ENCODE data around the gene ARGLU1.

Gene ARGLU1

GRCh38 chr13:106503272-106503671 lies 64.7 kb downstream of the ARGLU1 start:
- H4K8ac ChIP-seq (ENCODE audit: low read depth, low read length) = no peak overlapping the region
- H2BK5ac ChIP-seq (ENCODE audit: low read length) = no peak overlapping the region

GRCh38 chr13:106500445-106500844 lies 67.5 kb downstream of the ARGLU1 start:
- Histone ChIP-seq H2BK5ac (ENCODE audit: low read length) (no peak overlapping the region), H2AK5ac (ENCODE audit: low read depth, low read length) (no peak overlapping the region), H3K18ac (ENCODE audit: low read length) (no peak overlapping the region), H2AFZ (ENCODE audit: low read length) (no peak overlapping the region), H3K23ac (ENCODE audit: low read depth, low read length, poor library complexity) (no peak overlapping the region), H3K4me2 (ENCODE audit: insufficient read depth, low read length, poor library complexity, severe bottlenecking) (no peak overlapping the region), H2BK15ac (ENCODE audit: low read length) (no peak overlapping the region), H4K8ac (ENCODE audit: low read depth, low read length) (no peak overlapping the region), H3K36me3 (replicated peaks in 1 of 2; ENCODE audit: control insufficient read depth in 2 of 2, insufficient read depth in 2 of 2, low read length in 2 of 2) (peaks cover 12 to 99% of the 10 kb centered on the region in 2 donors), H3K9ac (ENCODE audit: low read depth, low read length, poor library complexity) (no peak overlapping the region), H2BK12ac (ENCODE audit: low read length) (no peak overlapping the region), H3K27ac (replicated peaks; ENCODE audit: low read length) (no peak overlapping the region), H3K14ac (ENCODE audit: low read length) (no peak overlapping the region), H3K4me3 (ENCODE audit: low read length in 2 of 2) (no peak overlapping the region), H3K4me1 (ENCODE audit: control insufficient read depth in 2 of 2, insufficient read depth in 1 of 2, low read depth in 1 of 2, low read length in 2 of 2) (peaks cover 4 to 28% of the 10 kb centered on the region in 2 donors), H3K4ac (ENCODE audit: low read length) (no peak overlapping the region), H3K79me1 (ENCODE audit: low read depth, low read length) (peaks cover 2% of the 10 kb centered on the region), H3K9me3 (replicated peaks in 1 of 2; ENCODE audit: control insufficient read depth in 2 of 2, insufficient read depth in 1 of 2, low read depth in 1 of 2, low read length in 2 of 2) (peaks cover 0 to 18% of the 10 kb centered on the region in 2 donors), H3K27me3 (ENCODE audit: control insufficient read depth in 3 of 3, insufficient read depth in 3 of 3, low read depth in 1 of 3, low read length in 3 of 3) (no peaks in the 10 kb centered on the region), H4K91ac (ENCODE audit: low read depth, low read length, poor library complexity) (no peak overlapping the region), H2BK120ac (ENCODE audit: low read depth, low read length) (no peak overlapping the region)
- no CpG with 5 or more reads among the region's 6 CpGs for WGBS, 2 donors (ENCODE audit: extremely low coverage in 2 of 2, insufficient read length in 2 of 2, insufficient replicate concordance in 1 of 2)
- DNase-seq (ENCODE audit: low spot score) = no peak

More at GRCh38 chr13:106503272-106503671, 64.7 kb downstream of the ARGLU1 start:
- Histone ChIP-seq H3K9ac (ENCODE audit: low read depth, low read length, poor library complexity) (no peak overlapping the region), H3K18ac (ENCODE audit: low read length) (no peak overlapping the region), H2BK120ac (ENCODE audit: low read depth, low read length) (no peak overlapping the region), H3K23ac (ENCODE audit: low read depth, low read length, poor library complexity) (no peak overlapping the region), H3K14ac (ENCODE audit: low read length) (no peak overlapping the region), H2BK12ac (ENCODE audit: low read length) (no peak overlapping the region), H3K4me3 (ENCODE audit: low read length in 2 of 2) (no peak overlapping the region), H2BK15ac (ENCODE audit: low read length) (no peak overlapping the region), H3K4ac (ENCODE audit: low read length) (no peak overlapping the region), H3K27me3 (ENCODE audit: control insufficient read depth in 3 of 3, insufficient read depth in 3 of 3, low read depth in 1 of 3, low read length in 3 of 3) (no peaks in the 10 kb centered on the region), H3K9me3 (replicated peaks in 1 of 2; ENCODE audit: control insufficient read depth in 2 of 2, insufficient read depth in 1 of 2, low read depth in 1 of 2, low read length in 2 of 2) (peaks cover 0 to 22% of the 10 kb centered on the region in 2 donors), H4K91ac (ENCODE audit: low read depth, low read length, poor library complexity) (no peak overlapping the region), H3K79me1 (ENCODE audit: low read depth, low read length) (no peaks in the 10 kb centered on the region), H2AFZ (ENCODE audit: low read length) (no peak overlapping the region), H3K4me2 (ENCODE audit: insufficient read depth, low read length, poor library complexity, severe bottlenecking) (no peak overlapping the region), H3K36me3 (replicated peaks in 1 of 2; ENCODE audit: control insufficient read depth in 2 of 2, insufficient read depth in 2 of 2, low read length in 2 of 2) (peaks cover 18 to 99% of the 10 kb centered on the region in 2 donors), H3K27ac (replicated peaks; ENCODE audit: low read length) (no peak overlapping the region), H3K4me1 (ENCODE audit: control insufficient read depth in 2 of 2, insufficient read depth in 1 of 2, low read depth in 1 of 2, low read length in 2 of 2) (peaks cover 6 to 23% of the 10 kb centered on the region in 2 donors), H2AK5ac (ENCODE audit: low read depth, low read length) (no peak overlapping the region)
- WGBS, 2 donors (ENCODE audit: extremely low coverage in 2 of 2, insufficient read length in 2 of 2, insufficient replicate concordance in 1 of 2) = no CpG with 5 or more reads among the region's 5 CpGs
- no peak for DNase-seq (ENCODE audit: low spot score)

GRCh38 chr13:106499896-106500295 lies 68.0 kb downstream of the ARGLU1 start:
- no peak for DNase-seq (ENCODE audit: low spot score)
- H2BK120ac ChIP-seq (ENCODE audit: low read depth, low read length) = no peak overlapping the region
- H3K27ac ChIP-seq (replicated peaks; ENCODE audit: low read length) = no peak overlapping the region

GRCh38 chr13:106499113-106499512 lies 68.8 kb downstream of the ARGLU1 start:
- Histone ChIP-seq H3K27ac (replicated peaks; ENCODE audit: low read length) (no peak overlapping the region), H3K79me1 (ENCODE audit: low read depth, low read length) (peaks cover 2% of the 10 kb centered on the region), H2AK5ac (ENCODE audit: low read depth, low read length) (no peak overlapping the region), H3K23ac (ENCODE audit: low read depth, low read length, poor library complexity) (no peak overlapping the region), H3K4me3 (ENCODE audit: low read length in 2 of 2) (no peak overlapping the region), H3K18ac (ENCODE audit: low read length) (no peak overlapping the region), H2BK5ac (ENCODE audit: low read length) (no peak overlapping the region), H3K4ac (ENCODE audit: low read length) (no peak overlapping the region), H2BK120ac (ENCODE audit: low read depth, low read length) (no peak overlapping the region), H2BK12ac (ENCODE audit: low read length) (no peak overlapping the region), H2AFZ (ENCODE audit: low read length) (no peak overlapping the region), H3K14ac (ENCODE audit: low read length) (no peak overlapping the region), H3K4me2 (ENCODE audit: insufficient read depth, low read length, poor library complexity, severe bottlenecking) (no peak overlapping the region), H4K8ac (ENCODE audit: low read depth, low read length) (no peak overlapping the region), H3K9me3 (replicated peaks in 1 of 2; ENCODE audit: control insufficient read depth in 2 of 2, insufficient read depth in 1 of 2, low read depth in 1 of 2, low read length in 2 of 2) (peaks cover 0 to 15% of the 10 kb centered on the region in 2 donors), H3K4me1 (ENCODE audit: control insufficient read depth in 2 of 2, insufficient read depth in 1 of 2, low read depth in 1 of 2, low read length in 2 of 2) (peaks cover 4 to 28% of the 10 kb centered on the region in 2 donors), H3K9ac (ENCODE audit: low read depth, low read length, poor library complexity) (no peak overlapping the region), H3K36me3 (replicated peaks in 1 of 2; ENCODE audit: control insufficient read depth in 2 of 2, insufficient read depth in 2 of 2, low read length in 2 of 2) (peaks cover 13 to 99% of the 10 kb centered on the region in 2 donors), H2BK15ac (ENCODE audit: low read length) (no peak overlapping the region), H3K27me3 (ENCODE audit: control insufficient read depth in 3 of 3, insufficient read depth in 3 of 3, low read depth in 1 of 3, low read length in 3 of 3) (no peaks in the 10 kb centered on the region), H4K91ac (ENCODE audit: low read depth, low read length, poor library complexity) (no peak overlapping the region)
- no CpG with 5 or more reads among the region's 2 CpGs for WGBS, 2 donors (ENCODE audit: extremely low coverage in 2 of 2, insufficient read length in 2 of 2, insufficient replicate concordance in 1 of 2)
- DNase-seq (ENCODE audit: low spot score) = no peak

More at GRCh38 chr13:106499896-106500295, 68.0 kb downstream of the ARGLU1 start:
- Histone ChIP-seq H4K8ac (ENCODE audit: low read depth, low read length) (no peak overlapping the region), H3K4me1 (ENCODE audit: control insufficient read depth in 2 of 2, insufficient read depth in 1 of 2, low read depth in 1 of 2, low read length in 2 of 2) (peaks cover 4 to 28% of the 10 kb centered on the region in 2 donors), H3K79me1 (ENCODE audit: low read depth, low read length) (peaks cover 2% of the 10 kb centered on the region), H2AFZ (ENCODE audit: low read length) (no peak overlapping the region), H2BK15ac (ENCODE audit: low read length) (no peak overlapping the region), H3K4me2 (ENCODE audit: insufficient read depth, low read length, poor library complexity, severe bottlenecking) (no peak overlapping the region), H2BK5ac (ENCODE audit: low read length) (no peak overlapping the region), H3K4ac (ENCODE audit: low read length) (no peak overlapping the region), H3K27me3 (ENCODE audit: control insufficient read depth in 3 of 3, insufficient read depth in 3 of 3, low read depth in 1 of 3, low read length in 3 of 3) (no peaks in the 10 kb centered on the region), H2BK12ac (ENCODE audit: low read length) (no peak overlapping the region), H4K91ac (ENCODE audit: low read depth, low read length, poor library complexity) (no peak overlapping the region), H3K9ac (ENCODE audit: low read depth, low read length, poor library complexity) (no peak overlapping the region), H2AK5ac (ENCODE audit: low read depth, low read length) (no peak overlapping the region), H3K18ac (ENCODE audit: low read length) (no peak overlapping the region), H3K4me3 (ENCODE audit: low read length in 2 of 2) (no peak overlapping the region), H3K14ac (ENCODE audit: low read length) (no peak overlapping the region), H3K36me3 (replicated peaks in 1 of 2; ENCODE audit: control insufficient read depth in 2 of 2, insufficient read depth in 2 of 2, low read length in 2 of 2) (peaks cover 11 to 99% of the 10 kb centered on the region in 2 donors), H3K23ac (ENCODE audit: low read depth, low read length, poor library complexity) (no peak overlapping the region), H3K9me3 (replicated peaks in 1 of 2; ENCODE audit: control insufficient read depth in 2 of 2, insufficient read depth in 1 of 2, low read depth in 1 of 2, low read length in 2 of 2) (peaks cover 0 to 18% of the 10 kb centered on the region in 2 donors)
- WGBS, 2 donors (ENCODE audit: extremely low coverage in 2 of 2, insufficient read length in 2 of 2, insufficient replicate concordance in 1 of 2) = no CpG with 5 or more reads among the region's 4 CpGs
